Ishikawa (cell line): ENCODE results near the gene PLA2G4D.

ENCODE experiments used
- CEBPB ChIP-seq: IDR thresholded peaks from 2 replicates; pipeline ENCODE4 v1.6.1; 2012
- CREB1 ChIP-seq: IDR thresholded peaks from 2 replicates; pipeline ENCODE4 v1.6.1; 2012; ENCODE audit warnings: low read depth
- EGR1 ChIP-seq: IDR thresholded peaks from 2 replicates; pipeline ENCODE4 v1.6.1; 2012
- EP300 ChIP-seq: IDR thresholded peaks from 2 replicates; pipeline ENCODE4 v1.6.1; 2012; ENCODE audit warnings: borderline replicate concordance
- FOXM1 ChIP-seq: IDR thresholded peaks from 2 replicates; pipeline ENCODE4 v1.6.1; 2012; ENCODE audit warnings: low read depth, borderline replicate concordance
- MAX ChIP-seq: IDR thresholded peaks from 2 replicates; pipeline ENCODE4 v1.6.1; 2012
- RAD21 ChIP-seq: IDR thresholded peaks from 2 replicates; pipeline ENCODE4 v1.6.1; 2012; ENCODE audit warnings: low read depth
- REST ChIP-seq: IDR thresholded peaks from 2 replicates; pipeline ENCODE4 v1.6.1; 2012; ENCODE audit warnings: low read depth, mild to moderate bottlenecking
- TAF1 ChIP-seq: IDR thresholded peaks from 2 replicates; pipeline ENCODE4 v1.6.1; 2012; ENCODE audit warnings: low read depth, mild to moderate bottlenecking
- YY1 ChIP-seq: IDR thresholded peaks from 2 replicates; pipeline ENCODE4 v1.6.1; 2012; ENCODE audit warnings: low read depth
- ZBTB7A ChIP-seq: IDR thresholded peaks from 2 replicates; pipeline ENCODE4 v1.6.1; 2012; ENCODE audit warnings: low read depth

- TF ChIP-seq CREB1, result no peak
- no peak for TF ChIP-seq YY1
- TF ChIP-seq CEBPB, result no peak
- TF ChIP-seq EP300, result no peak
- no peak for TF ChIP-seq MAX
- TF ChIP-seq RAD21, result no peak
- no peak for TF ChIP-seq TAF1
- no peak for TF ChIP-seq REST
- no peak for TF ChIP-seq ZBTB7A
- no peak for TF ChIP-seq FOXM1
- no peak for TF ChIP-seq EGR1
Observed at GRCh38 chr15:42032376-42033213, 61.8 kb downstream of the PLA2G4D start.
